K562 (cell line): ENCODE measurements around the gene TLE3. TPM values are rescaled to one million over a fixed set of nuclear protein-coding genes. Genes with fewer than 3 reads are reported as not detected.

Source experiments
- ADNP ChIP-seq: fragments of 200-800 bp; sonication (Bioruptor generic); IDR thresholded peaks from 2 replicates; pipeline ENCODE4 v1.6.1; 2016; ENCODE audit warnings: missing genetic modification characterization, missing compliant biosample characterization
- BCL6 ChIP-seq: fragments of 250-450 bp; sonication (Bioruptor Pico); IDR thresholded peaks from 2 replicates; pipeline ENCODE4 v1.4.0; 2020
- BRCA1 ChIP-seq, 2 experiments: fragments of 450-650 bp in 1 of 2; sonication (generic) in 1 of 2; formaldehyde crosslinking in 1 of 2; IDR thresholded peaks; 2 replicates each; pipeline versions ENCODE4 v1.5.0 to v1.6.1; 2017 to 2020; ENCODE audit warnings: mild to moderate bottlenecking in 1 of 2, missing genetic modification reagents in 1 of 2
- CTBP1 ChIP-seq: fragments of 450-650 bp; IDR thresholded peaks from 2 replicates; pipeline ENCODE4 v1.6.1; 2016; ENCODE audit warnings: borderline replicate concordance
- GATA2 ChIP-seq: sonication (generic); formaldehyde crosslinking; IDR thresholded peaks from 2 replicates; pipeline ENCODE4 v1.4.0; 2020; ENCODE audit warnings: mild to moderate bottlenecking, missing genetic modification reagents
- HNRNPUL1 ChIP-seq: fragments of 200-400 bp; formaldehyde crosslinking; IDR thresholded peaks from 2 replicates; pipeline ENCODE4 v1.6.1; 2017; ENCODE audit warnings: low read length
- KLF13 ChIP-seq: fragments of 450-650 bp; IDR thresholded peaks from 2 replicates; pipeline ENCODE4 v1.6.1; 2016; ENCODE audit warnings: missing genetic modification characterization, low read depth, mild to moderate bottlenecking, missing compliant biosample characterization, moderate library complexity, borderline replicate concordance
- MLX ChIP-seq, 2 experiments: fragments of 450-650 bp in 1 of 2; sonication (generic) in 1 of 2; formaldehyde crosslinking; conservative IDR thresholded peaks; 2 replicates each; pipeline versions ENCODE4 v1.4.0 to v1.8.1; 2020 to 2022; ENCODE audit warnings: mild to moderate bottlenecking in 1 of 2, missing genetic modification reagents in 1 of 2
- NFIX ChIP-seq: fragments of 250-450 bp; sonication (Bioruptor Pico); IDR thresholded peaks from 2 replicates; pipeline ENCODE4 v1.4.0; 2020; ENCODE audit warnings: low read depth, mild to moderate bottlenecking, moderate library complexity
- PBX2 ChIP-seq, 2 experiments: IDR thresholded peaks in 1 of 2; conservative IDR thresholded peaks in 1 of 2; 2 replicates each; pipeline ENCODE4 v1.6.1; 2016; ENCODE audit warnings: low read depth in 2 of 2, mild to moderate bottlenecking in 1 of 2, missing compliant biosample characterization in 1 of 2, missing genetic modification characterization in 1 of 2, moderate library complexity in 1 of 2
- RB1 ChIP-seq: fragments of 450-650 bp; IDR thresholded peaks from 2 replicates; pipeline ENCODE4 v1.6.1; 2017; ENCODE audit warnings: low read depth, mild to moderate bottlenecking
- SMARCA5 ChIP-seq: fragments of 450-650 bp; IDR thresholded peaks from 2 replicates; pipeline ENCODE4 v1.6.1; 2016
- TBL1XR1 ChIP-seq, 2 experiments: IDR thresholded peaks; 2 replicates each; pipeline ENCODE4 v1.6.1; 2012; ENCODE audit warnings: improper control_type of control experiment in 2 of 2, low read length in 2 of 2, mild to moderate bottlenecking in 1 of 2
- TFE3 ChIP-seq: fragments of 450-650 bp; formaldehyde crosslinking; IDR thresholded peaks from 2 replicates; pipeline ENCODE4 v1.4.0; 2020; ENCODE audit warnings: mild to moderate bottlenecking, mixed read lengths
- THAP7 ChIP-seq: fragments of 250-450 bp; sonication (Bioruptor Pico); IDR thresholded peaks from 2 replicates; pipeline ENCODE4 v1.5.0; 2021
- ZNF124 ChIP-seq: sonication (generic); formaldehyde crosslinking; IDR thresholded peaks from 2 replicates; pipeline ENCODE4 v1.8.1; 2022; ENCODE audit warnings: missing genetic modification reagents
- ZNF668 ChIP-seq: fragments of 250-450 bp; sonication (Bioruptor Pico); IDR thresholded peaks from 2 replicates; pipeline ENCODE4 v1.8.0; 2022; ENCODE audit warnings: mild to moderate bottlenecking, inconsistent platforms
- ZNF785 ChIP-seq: fragments of 250-450 bp; sonication (Bioruptor Pico); IDR thresholded peaks from 2 replicates; pipeline ENCODE4 v1.4.0; 2020; ENCODE audit warnings: mild to moderate bottlenecking
- polyA plus RNA-seq, 8 experiments: library from polyadenylated mRNA; depleted of rRNA in 4 of 8; stranded (reverse) in 5 of 8; unstranded in 3 of 8; fragments of >200 nt; fragmentation: Nextera tagmentation in 2 of 8; fragmentation: Illumina TruSeq in 1 of 8; extraction: Ambion mirVana in 2 of 8; extraction: Trizol in 1 of 8; gene quantifications; 2 replicates each; pipeline versions ENCODE4 v1.2.1 to v1.2.3, GENCODE V29; 2011 to 2014; ENCODE audit warnings: inconsistent platforms in 1 of 8, missing spikeins in 1 of 8
- total RNA-seq, 7 experiments: library from RNA; depleted of rRNA in 6 of 7; stranded (reverse); fragments of >200 nt in 6 of 7; fragmentation: Illumina TruSeq in 2 of 7; extraction: Trizol in 2 of 7; gene quantifications; 2 replicates each; pipeline versions ENCODE4 v1.2.1 to v1.2.3, GENCODE V29; 2011 to 2021; ENCODE audit warnings: low replicate concordance in 1 of 7
- TF ChIP-seq, protein P1 (sequence below): fragments of 250-450 bp; sonication (Bioruptor Pico); IDR thresholded peaks from 2 replicates; pipeline ENCODE4 v1.5.0; 2022; ENCODE audit warnings: mild to moderate bottlenecking

Gene TLE3
- total and polyA plus RNA-seq, 9 of the 15 experiments (the other 6 are each of a cell fraction or from before 2014, with no cell fraction given), result 1.5 to 84.2 (median 14.1) TPM

DNA sequence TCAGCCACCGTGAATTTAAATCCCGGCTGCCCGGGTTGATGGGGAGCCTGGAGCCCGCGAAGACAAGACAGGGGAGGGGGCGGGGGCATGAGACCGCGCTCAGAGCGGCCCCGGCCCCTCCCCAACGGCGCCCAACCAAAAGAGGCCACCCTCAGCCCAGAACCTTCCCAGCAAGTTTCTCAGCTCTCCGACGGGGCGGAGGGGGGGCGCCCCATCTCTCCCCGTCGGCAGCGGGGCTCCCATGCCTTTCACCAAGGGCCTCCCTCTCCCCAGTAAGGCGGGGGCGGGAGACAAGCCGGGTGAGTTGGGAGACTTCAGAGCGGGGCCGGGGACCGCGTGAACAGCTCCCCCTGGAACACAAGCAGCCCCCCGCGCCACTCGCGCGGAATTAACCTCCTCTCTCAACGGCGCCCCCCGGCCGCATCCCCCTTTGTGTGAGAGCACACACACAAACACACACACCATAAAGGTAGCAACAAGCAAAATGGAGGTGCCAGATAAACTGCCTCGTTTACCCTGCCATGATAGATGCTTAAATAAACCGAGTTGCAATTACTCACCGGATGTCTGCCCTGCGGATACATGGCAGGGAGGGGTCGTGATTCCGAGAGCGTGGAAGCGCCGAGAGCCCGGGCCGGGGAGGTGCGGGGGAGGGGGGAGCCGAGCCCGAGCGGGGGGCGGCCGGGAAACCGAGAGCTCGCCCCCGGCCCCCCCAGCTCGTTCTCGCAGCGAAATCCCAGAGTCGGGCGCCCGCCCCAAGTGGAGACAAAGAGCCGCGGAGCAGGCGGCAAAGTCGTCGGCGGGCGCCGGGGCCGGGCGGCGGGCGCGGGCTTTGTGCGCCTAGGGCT lies 1.3 kb downstream of the TLE3 start (continued):
- no peak for TF ChIP-seq PBX2 (CRISPR knock-in tag; IDR thresholded peaks at IDR 0.05; ENCODE audit: low read depth)
- TF ChIP-seq PBX2 (tag; conservative IDR thresholded peaks at IDR 0.05; ENCODE audit: low read depth), result no peak
- TF ChIP-seq THAP7 (CRISPR knock-in tag), result no peak
- no peak for TF ChIP-seq BRCA1 (IDR thresholded peaks at IDR 0.05)
- no peak for TF ChIP-seq BRCA1 (CRISPR knock-in tag; IDR thresholded peaks at IDR 0.05)
- no peak for TF ChIP-seq TFE3 (CRISPR knock-in tag)
- TF ChIP-seq, protein P1, sequence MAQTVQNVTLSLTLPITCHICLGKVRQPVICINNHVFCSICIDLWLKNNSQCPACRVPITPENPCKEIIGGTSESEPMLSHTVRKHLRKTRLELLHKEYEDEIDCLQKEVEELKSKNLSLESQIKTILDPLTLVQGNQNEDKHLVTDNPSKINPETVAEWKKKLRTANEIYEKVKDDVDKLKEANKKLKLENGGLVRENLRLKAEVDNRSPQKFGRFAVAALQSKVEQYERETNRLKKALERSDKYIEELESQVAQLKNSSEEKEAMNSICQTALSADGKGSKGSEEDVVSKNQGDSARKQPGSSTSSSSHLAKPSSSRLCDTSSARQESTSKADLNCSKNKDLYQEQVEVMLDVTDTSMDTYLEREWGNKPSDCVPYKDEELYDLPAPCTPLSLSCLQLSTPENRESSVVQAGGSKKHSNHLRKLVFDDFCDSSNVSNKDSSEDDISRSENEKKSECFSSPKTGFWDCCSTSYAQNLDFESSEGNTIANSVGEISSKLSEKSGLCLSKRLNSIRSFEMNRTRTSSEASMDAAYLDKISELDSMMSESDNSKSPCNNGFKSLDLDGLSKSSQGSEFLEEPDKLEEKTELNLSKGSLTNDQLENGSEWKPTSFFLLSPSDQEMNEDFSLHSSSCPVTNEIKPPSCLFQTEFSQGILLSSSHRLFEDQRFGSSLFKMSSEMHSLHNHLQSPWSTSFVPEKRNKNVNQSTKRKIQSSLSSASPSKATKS (CRISPR knock-in tag), result no peak
- TF ChIP-seq ZNF124, result no peak
- no peak for TF ChIP-seq SMARCA5
- no peak for TF ChIP-seq MLX (CRISPR knock-in tag; conservative IDR thresholded peaks at IDR 0.05)
- TF ChIP-seq CTBP1, result no peak; the same call in 1 of the 2 replicates
- TF ChIP-seq NFIX (CRISPR knock-in tag), result no peak
- no peak for TF ChIP-seq ADNP (tag)
- TF ChIP-seq ZNF785 (CRISPR knock-in tag), result no peak
- no peak for TF ChIP-seq RB1
- TF ChIP-seq GATA2, result no peak
- TF ChIP-seq ZNF668 (CRISPR knock-in tag), result no peak
- no peak for TF ChIP-seq BCL6 (CRISPR knock-in tag)
- no peak for TF ChIP-seq HNRNPUL1
- TF ChIP-seq KLF13 (tag), result no peak
- TF ChIP-seq TBL1XR1 (IDR thresholded peaks at IDR 0.05; ENCODE audit: low read length in 2 of 2), result no peak
